DLD1 (cell line): ENCODE results near the gene ZNF516.

ENCODE experiments used
- in situ Hi-C: cut with HindIII; loops from 2 replicates; pipeline ENCODE4 v1.10.0; 2017; ENCODE audit warnings: low sequenced_read_pairs

Gene ZNF516

GRCh38 chr18:76425146-76426131, 69.6 kb downstream of the ZNF516 start:
- in situ Hi-C loops: no loop called here

- in situ Hi-C loops: no loop called here
These were observed 72.2 kb downstream of the ZNF516 start for GRCh38 chr18:76422838-76423237.

- in situ Hi-C loops: no loop called here
These were observed 72.9 kb downstream of the ZNF516 start for GRCh38 chr18:76422121-76422520.

GRCh38 chr18:76421685-76422078, 73.4 kb downstream of the ZNF516 start:
- in situ Hi-C loops: no loop called here

- in situ Hi-C loops: no loop called here
These were observed 74.0 kb downstream of the ZNF516 start for GRCh38 chr18:76420898-76421684.

GRCh38 chr18:76419811-76420210, 75.2 kb downstream of the ZNF516 start:
- in situ Hi-C loops: no loop called here

GRCh38 chr18:76416911-76417310, 78.1 kb downstream of the ZNF516 start:
- in situ Hi-C loops: no loop called here

- in situ Hi-C loops: no loop called here
These were observed 80.0 kb downstream of the ZNF516 start for GRCh38 chr18:76414936-76415621.

GRCh38 chr18:76412818-76413565, 82.0 kb downstream of the ZNF516 start:
- in situ Hi-C loops: no loop called here

GRCh38 chr18:76412010-76412817, 82.8 kb downstream of the ZNF516 start:
- in situ Hi-C loops: no loop called here

- in situ Hi-C loops: no loop called here
These were observed 84.2 kb downstream of the ZNF516 start for GRCh38 chr18:76410660-76411417.

GRCh38 chr18:76410033-76410432, 85.0 kb downstream of the ZNF516 start:
- in situ Hi-C loops: no loop called here

GRCh38 chr18:76408480-76409067, 86.5 kb downstream of the ZNF516 start:
- in situ Hi-C loops: no loop called here

- in situ Hi-C loops: no loop called here
These were observed 87.4 kb downstream of the ZNF516 start for GRCh38 chr18:76407681-76408080.

GRCh38 chr18:76406791-76407190, 88.3 kb downstream of the ZNF516 start:
- in situ Hi-C loops: no loop called here

- in situ Hi-C loops: no loop called here
These were observed 89.2 kb downstream of the ZNF516 start for GRCh38 chr18:76405681-76406356.

GRCh38 chr18:76405280-76405679, 89.8 kb downstream of the ZNF516 start:
- in situ Hi-C loops: no loop called here

GRCh38 chr18:76404345-76404831, 90.7 kb downstream of the ZNF516 start:
- in situ Hi-C loops: no loop called here
